Measurements from ENCODE around the gene CRTC2.

CRTC2 gene

DNA sequence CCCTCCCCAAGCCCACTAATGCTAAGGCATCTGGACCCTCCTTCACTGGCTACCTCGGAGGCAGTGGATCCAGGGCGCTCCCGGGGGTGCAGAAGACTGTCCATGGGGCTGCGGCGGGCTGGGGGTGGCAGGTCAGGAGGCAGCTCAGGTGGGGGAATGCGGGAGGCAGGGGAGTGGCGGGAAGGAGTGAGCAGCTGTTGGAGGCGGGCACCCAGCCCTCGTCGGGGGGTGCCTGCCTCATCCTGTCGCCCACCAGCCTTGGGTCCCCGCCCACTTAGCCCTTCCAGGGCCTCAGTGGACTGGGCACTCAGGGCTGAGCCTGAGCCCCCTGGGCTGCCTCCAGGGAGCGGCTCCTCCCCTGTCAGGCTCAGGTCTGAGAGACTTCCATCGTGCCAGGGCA is 25.0 kb downstream of the CRTC2 start:
- Histone ChIP-seq H3K79me2 (ENCODE audit: insufficient read depth, low read depth) (no peaks in the 10 kb centered on the region), H3K36me3 (ENCODE audit: insufficient read depth) (no peaks in the 10 kb centered on the region), H3K4me1 (ENCODE audit: low read depth, poor library complexity, severe bottlenecking) (no peaks in the 10 kb centered on the region), H3K9ac (no peak overlapping the region), H4K20me1 (ENCODE audit: insufficient read depth) (no peaks in the 10 kb centered on the region), H2AFZ (ENCODE audit: low read depth) (no peak overlapping the region), H3K4me3 (IDR thresholded peaks at IDR 0.05; ENCODE audit: insufficient read depth, low read depth, low read length) (no peak overlapping the region), H3K4me2 (no peak overlapping the region), H3K27me3 (ENCODE audit: insufficient read depth, low read depth) (no peaks in the 10 kb centered on the region), H3K27ac (no peak overlapping the region)
- TF ChIP-seq, protein P1, sequence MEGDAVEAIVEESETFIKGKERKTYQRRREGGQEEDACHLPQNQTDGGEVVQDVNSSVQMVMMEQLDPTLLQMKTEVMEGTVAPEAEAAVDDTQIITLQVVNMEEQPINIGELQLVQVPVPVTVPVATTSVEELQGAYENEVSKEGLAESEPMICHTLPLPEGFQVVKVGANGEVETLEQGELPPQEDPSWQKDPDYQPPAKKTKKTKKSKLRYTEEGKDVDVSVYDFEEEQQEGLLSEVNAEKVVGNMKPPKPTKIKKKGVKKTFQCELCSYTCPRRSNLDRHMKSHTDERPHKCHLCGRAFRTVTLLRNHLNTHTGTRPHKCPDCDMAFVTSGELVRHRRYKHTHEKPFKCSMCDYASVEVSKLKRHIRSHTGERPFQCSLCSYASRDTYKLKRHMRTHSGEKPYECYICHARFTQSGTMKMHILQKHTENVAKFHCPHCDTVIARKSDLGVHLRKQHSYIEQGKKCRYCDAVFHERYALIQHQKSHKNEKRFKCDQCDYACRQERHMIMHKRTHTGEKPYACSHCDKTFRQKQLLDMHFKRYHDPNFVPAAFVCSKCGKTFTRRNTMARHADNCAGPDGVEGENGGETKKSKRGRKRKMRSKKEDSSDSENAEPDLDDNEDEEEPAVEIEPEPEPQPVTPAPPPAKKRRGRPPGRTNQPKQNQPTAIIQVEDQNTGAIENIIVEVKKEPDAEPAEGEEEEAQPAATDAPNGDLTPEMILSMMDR (conservative IDR thresholded peaks at IDR 0.05; ENCODE audit: low read depth, low read length) = no peak

DNA sequence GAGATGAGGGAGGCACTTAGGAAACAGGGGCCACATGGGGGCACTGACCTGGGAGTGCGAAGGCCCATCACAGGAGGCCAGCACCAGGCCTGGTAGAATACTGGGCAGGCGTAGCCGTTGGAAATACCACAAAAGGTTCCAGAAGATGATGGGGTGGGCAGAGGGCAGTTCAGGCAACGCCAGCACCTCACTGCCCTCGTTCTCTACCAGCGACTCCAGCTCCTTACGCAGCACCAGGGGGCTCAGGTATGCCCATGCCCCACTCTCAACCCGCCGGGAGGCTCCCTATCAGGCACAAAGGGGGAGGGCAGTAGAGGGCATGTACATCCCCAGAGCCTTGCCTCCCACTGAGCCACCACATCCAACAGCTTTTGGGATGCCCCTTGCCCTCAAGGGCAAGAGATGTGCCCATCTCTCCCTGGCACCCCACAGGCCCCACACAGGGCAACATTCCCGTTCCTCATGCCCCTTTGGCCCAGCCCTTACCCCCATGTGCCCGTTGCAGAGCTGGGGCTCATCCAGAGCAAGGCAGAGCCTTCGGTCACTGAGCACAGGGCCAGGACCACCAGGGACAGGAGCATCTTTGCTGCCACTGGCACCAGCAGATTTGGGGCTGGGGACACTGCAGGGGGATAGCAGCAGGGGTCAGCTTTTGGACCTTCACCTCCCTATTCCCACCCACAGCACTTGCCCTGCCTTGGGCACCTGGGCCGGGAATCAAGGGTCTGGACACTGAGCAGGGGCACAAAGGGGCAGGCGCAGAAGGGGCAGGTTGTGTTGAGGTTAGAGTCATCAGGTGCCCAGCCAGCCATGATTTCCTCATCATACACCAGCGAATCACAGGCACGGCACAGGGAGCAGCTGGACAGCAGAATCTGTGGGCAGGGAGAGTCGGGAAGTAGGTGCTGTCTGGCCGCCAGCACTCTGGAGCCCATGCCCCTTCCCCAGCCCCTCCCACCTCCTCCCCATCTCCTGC is 26.0 kb downstream of the CRTC2 start:
- H3K4me2 ChIP-seq = no peak overlapping the region
- no peaks in the 10 kb centered on the region for H3K79me2 ChIP-seq (ENCODE audit: insufficient read depth, low read depth)
- H3K9ac ChIP-seq = no peak overlapping the region
- H2AFZ ChIP-seq (ENCODE audit: low read depth) = no peak overlapping the region
- H3K27me3 ChIP-seq (ENCODE audit: insufficient read depth, low read depth) = no peaks in the 10 kb centered on the region
- no peaks in the 10 kb centered on the region for H4K20me1 ChIP-seq (ENCODE audit: insufficient read depth)
- H3K36me3 ChIP-seq (ENCODE audit: insufficient read depth) = no peaks in the 10 kb centered on the region
- H3K27ac ChIP-seq = no peak overlapping the region
- H3K4me1 ChIP-seq (ENCODE audit: low read depth, poor library complexity, severe bottlenecking) = no peaks in the 10 kb centered on the region
- no peak overlapping the region for H3K4me3 ChIP-seq (IDR thresholded peaks at IDR 0.05; ENCODE audit: insufficient read depth, low read depth, low read length)
- TF ChIP-seq, protein P1 (conservative IDR thresholded peaks at IDR 0.05; ENCODE audit: low read depth, low read length) = no peak

DNA sequence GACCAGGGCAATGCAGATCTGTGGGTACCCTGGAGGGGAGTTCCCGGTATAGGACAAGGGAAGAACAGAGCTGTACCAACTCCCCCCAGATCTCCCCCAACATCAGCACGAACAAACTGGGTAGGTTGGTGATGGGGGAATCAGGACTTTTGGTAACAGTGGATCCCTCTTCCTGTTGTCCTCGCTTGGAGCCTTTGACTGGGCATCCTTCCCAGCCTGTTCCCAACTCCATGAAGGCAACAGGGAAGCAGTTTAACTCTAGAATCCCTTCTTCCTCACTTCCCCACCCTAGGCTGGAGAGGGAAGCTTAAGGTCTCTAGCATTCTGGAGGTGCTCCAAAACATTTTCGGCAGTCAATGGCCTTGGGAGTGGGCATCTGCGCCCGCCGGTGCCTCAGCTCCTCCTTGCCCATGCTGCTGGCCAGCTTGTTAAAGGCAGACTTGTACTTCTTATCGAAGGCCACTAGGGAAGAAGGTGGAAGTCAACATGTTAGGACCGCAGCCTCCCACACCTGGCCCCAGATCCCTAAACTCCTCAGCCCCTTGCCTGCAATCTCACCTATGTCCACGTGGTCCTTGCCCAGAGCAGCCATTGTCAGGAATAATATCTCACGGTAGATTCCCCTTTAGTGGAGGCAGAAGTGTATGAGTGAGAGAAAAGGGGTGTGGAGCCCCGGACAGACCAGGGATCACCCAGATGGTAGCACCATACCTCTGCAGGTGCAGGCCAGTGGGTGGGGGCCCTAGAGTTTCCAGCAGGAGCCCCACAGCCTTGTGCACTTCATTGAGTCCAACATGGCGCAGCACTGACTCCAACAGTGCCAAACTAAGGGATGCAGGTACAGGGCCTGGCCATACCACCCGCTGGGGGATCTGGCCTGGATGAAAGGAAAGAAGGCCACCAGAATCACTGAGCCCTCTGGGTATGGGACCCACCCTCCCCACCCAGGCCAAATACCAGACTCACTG is 28.1 kb downstream of the CRTC2 start:
- H3K36me3 ChIP-seq (ENCODE audit: insufficient read depth) = no peaks in the 10 kb centered on the region
- no peak overlapping the region for H3K4me3 ChIP-seq (IDR thresholded peaks at IDR 0.05; ENCODE audit: insufficient read depth, low read depth, low read length)
- H3K9ac ChIP-seq = no peak overlapping the region
- no peaks in the 10 kb centered on the region for H3K4me1 ChIP-seq (ENCODE audit: low read depth, poor library complexity, severe bottlenecking)
- H3K4me2 ChIP-seq = no peak overlapping the region
- TF ChIP-seq, protein P1 (conservative IDR thresholded peaks at IDR 0.05; ENCODE audit: low read depth, low read length) = peak; percentile 47
- no peaks in the 10 kb centered on the region for H3K79me2 ChIP-seq (ENCODE audit: insufficient read depth, low read depth)
- no peaks in the 10 kb centered on the region for H3K27me3 ChIP-seq (ENCODE audit: insufficient read depth, low read depth)
- no peak overlapping the region for H2AFZ ChIP-seq (ENCODE audit: low read depth)
- H3K27ac ChIP-seq = no peak overlapping the region
- H4K20me1 ChIP-seq (ENCODE audit: insufficient read depth) = no peaks in the 10 kb centered on the region

DNA sequence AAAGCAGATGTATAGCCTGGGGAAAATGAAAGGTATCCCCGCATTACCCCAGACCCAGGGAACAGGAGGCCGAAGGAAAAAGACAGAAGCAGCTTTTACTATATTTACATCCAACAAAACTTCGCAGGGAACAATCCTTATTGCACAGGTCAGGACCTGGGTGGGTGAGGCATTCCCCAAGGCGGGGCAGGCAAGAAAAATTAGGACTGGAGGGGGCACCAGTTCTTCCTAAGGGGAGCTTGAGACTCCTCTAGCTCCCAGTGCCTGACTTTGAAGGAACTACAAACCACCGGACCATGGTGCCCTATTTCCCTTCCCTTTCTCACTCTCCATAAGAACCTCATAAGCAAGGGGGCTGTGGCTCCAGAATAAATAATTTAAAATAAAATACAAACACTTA is 29.0 kb downstream of the CRTC2 start:
- H3K9ac ChIP-seq = no peak overlapping the region
- H3K27me3 ChIP-seq (ENCODE audit: insufficient read depth, low read depth) = no peaks in the 10 kb centered on the region
- no peaks in the 10 kb centered on the region for H3K36me3 ChIP-seq (ENCODE audit: insufficient read depth)
- TF ChIP-seq, protein P1 (conservative IDR thresholded peaks at IDR 0.05; ENCODE audit: low read depth, low read length) = no peak
- H2AFZ ChIP-seq (ENCODE audit: low read depth) = no peak overlapping the region
- H3K4me1 ChIP-seq (ENCODE audit: low read depth, poor library complexity, severe bottlenecking) = peaks cover 2% of the 10 kb centered on the region
- no peak overlapping the region for H3K4me2 ChIP-seq
- no peaks in the 10 kb centered on the region for H4K20me1 ChIP-seq (ENCODE audit: insufficient read depth)
- H3K27ac ChIP-seq = no peak overlapping the region
- H3K4me3 ChIP-seq (IDR thresholded peaks at IDR 0.05; ENCODE audit: insufficient read depth, low read depth, low read length) = no peak overlapping the region
- H3K79me2 ChIP-seq (ENCODE audit: insufficient read depth, low read depth) = peaks cover 3% of the 10 kb centered on the region
